ENCODE data around the gene SMPX. TPM values are rescaled to one million over a fixed set of nuclear protein-coding genes. Genes with fewer than 3 reads are reported as not detected.

SMPX gene
- polyA plus RNA-seq, 1 of the 3 experiments (the other 2 are of a cell fraction): not detected

GRCh38 chrX:21730026-21730425 is 27.9 kb downstream of the SMPX start:
- no peaks in the 10 kb centered on the region for H3K9me3 ChIP-seq
- no peak overlapping the region for H3K4me3 ChIP-seq (ENCODE audit: low read depth in 2 of 2, low read length in 1 of 2)
- H3K9me2 ChIP-seq: no peaks in the 10 kb centered on the region
- no peak overlapping the region for H3K27ac ChIP-seq (ENCODE audit: low read depth in 2 of 2, low read length in 1 of 2)
- H4K20me1 ChIP-seq (ENCODE audit: insufficient read depth): no peaks in the 10 kb centered on the region
- H3K36me3 ChIP-seq (replicated peaks in 1 of 2; ENCODE audit: control insufficient read depth in 1 of 2, insufficient read depth in 2 of 2, low read length in 1 of 2): no peaks in the 10 kb centered on the region
- no peaks in the 10 kb centered on the region for H3K4me1 ChIP-seq (ENCODE audit: control insufficient read depth in 1 of 2, insufficient read depth in 2 of 2, low read depth in 1 of 2, low read length in 1 of 2)
- H3K27me3 ChIP-seq (ENCODE audit: insufficient read depth): no peaks in the 10 kb centered on the region; the same call in 1 of the 2 replicates
- ChIA-PET POLR2A (no interaction called here), CTCF (interaction anchor here (1.5 kb wide), 1 partner anchor 1200 kb away, joined by 4 read pairs; no protein-coding TSS in a partner anchor)
- H3F3A ChIP-seq (replicated peaks; ENCODE audit: insufficient read depth): no peaks in the 10 kb centered on the region
- no peak overlapping the region for H3K9ac ChIP-seq
- DNase-seq: no peak
- H3K4me2 ChIP-seq: no peak overlapping the region
- H2AFZ ChIP-seq (ENCODE audit: low read depth): no peak overlapping the region
- TF ChIP-seq SIN3A (IDR thresholded peaks at IDR 0.05; ENCODE audit: borderline replicate concordance, low read depth, low read length): no peak
- no peaks in the 10 kb centered on the region for H3K79me2 ChIP-seq (ENCODE audit: insufficient read depth)

GRCh38 chrX:21728276-21728968 is 29.5 kb downstream of the SMPX start:
- no peak overlapping the region for H3K4me3 ChIP-seq (ENCODE audit: low read depth in 2 of 2, low read length in 1 of 2)
- no peaks in the 10 kb centered on the region for H3K79me2 ChIP-seq (ENCODE audit: insufficient read depth)
- no peaks in the 10 kb centered on the region; the same call in 1 of the 2 replicates for H3K27me3 ChIP-seq (ENCODE audit: insufficient read depth)
- ChIA-PET CTCF (interaction anchor here (1.5 kb wide), 1 partner anchor 1198 kb away, joined by 4 read pairs; no protein-coding TSS in a partner anchor), POLR2A (interaction anchor here (0.6 kb wide), 1 partner anchor 151 kb away, joined by 3 read pairs; no protein-coding TSS in a partner anchor)
- H3F3A ChIP-seq (replicated peaks; ENCODE audit: insufficient read depth): no peaks in the 10 kb centered on the region
- peaks cover 0 to 4% of the 10 kb centered on the region in 2 experiments; a peak in 1 of 4 replicates for H3K4me1 ChIP-seq (ENCODE audit: control insufficient read depth in 1 of 2, insufficient read depth in 2 of 2, low read depth in 1 of 2, low read length in 1 of 2)
- TF ChIP-seq IRF3 (IDR thresholded peaks at IDR 0.05; ENCODE audit: low read depth, low read length) (no peak), FOXM1 (IDR thresholded peaks at IDR 0.05; ENCODE audit: low read depth) (no peak), JUND (IDR thresholded peaks at IDR 0.05) (no peak), RFX5 (IDR thresholded peaks at IDR 0.05; ENCODE audit: low read length) (no peak), RXRA (IDR thresholded peaks at IDR 0.05; ENCODE audit: borderline replicate concordance, low read depth) (no peak), REST (IDR thresholded peaks at IDR 0.05; ENCODE audit: low read depth, low read length) (no peak), POLR2AphosphoS5 (IDR thresholded peaks at IDR 0.05; ENCODE audit: low read depth, low read length) (no peak), FOXJ3 (CRISPR knock-in tag; IDR thresholded peaks at IDR 0.05) (no peak), CTCF (IDR thresholded peaks at IDR 0.05) (no peak), TAF1 (IDR thresholded peaks at IDR 0.05; ENCODE audit: borderline replicate concordance, low read depth, low read length) (no peak), MAX (IDR thresholded peaks at IDR 0.05; ENCODE audit: low read depth) (no peak), MXI1 (IDR thresholded peaks at IDR 0.05; ENCODE audit: low read depth, low read length) (no peak), RAD21 (IDR thresholded peaks at IDR 0.05; ENCODE audit: low read length) (no peak), SMC3 (IDR thresholded peaks at IDR 0.05; ENCODE audit: low read depth, low read length) (no peak), NFIC (IDR thresholded peaks at IDR 0.05; ENCODE audit: borderline replicate concordance) (no peak), CHD2 (IDR thresholded peaks at IDR 0.05; ENCODE audit: low read length, partially characterized antibody) (no peak), NRF1 (IDR thresholded peaks at IDR 0.05; ENCODE audit: low read depth, low read length) (no peak), EZH2phosphoT487 (IDR thresholded peaks at IDR 0.05; ENCODE audit: borderline replicate concordance, low read depth) (no peak)
- no peaks in the 10 kb centered on the region for H4K20me1 ChIP-seq (ENCODE audit: insufficient read depth)
- no peaks in the 10 kb centered on the region for H3K36me3 ChIP-seq (replicated peaks in 1 of 2; ENCODE audit: control insufficient read depth in 1 of 2, insufficient read depth in 2 of 2, low read length in 1 of 2)
- no peak for DNase-seq
- no peak overlapping the region for H3K4me2 ChIP-seq
- 21% methylated on average over 3 of the region's 3 CpGs for WGBS (ENCODE audit: low lambda C conversion rate)
- no peak overlapping the region for H3K27ac ChIP-seq (ENCODE audit: low read depth in 2 of 2, low read length in 1 of 2)
- no peaks in the 10 kb centered on the region for H3K9me2 ChIP-seq
- no peak overlapping the region for H3K9ac ChIP-seq
- no peaks in the 10 kb centered on the region for H3K9me3 ChIP-seq
- H2AFZ ChIP-seq (ENCODE audit: low read depth): no peak overlapping the region
